ENCODE measurements around the gene MEGF11. TPM values are rescaled to one million over a fixed set of nuclear protein-coding genes. Genes with fewer than 3 reads are reported as not detected.

The MEGF11 gene
- total RNA-seq, 1 experiment from 2014 or later: 2.3 TPM

- Histone ChIP-seq H3K4me3 (replicated peaks in 1 of 2; ENCODE audit: low read depth in 1 of 2, low read length in 2 of 2) (peak overlapping the region; percentile 65 to 78), H3K27me3 (ENCODE audit: insufficient read depth, low read length) (peaks cover 3% of the 10 kb centered on the region; the same call in 1 of the 2 replicates), H4K20me1 (ENCODE audit: insufficient read depth) (no peaks in the 10 kb centered on the region), H3K79me2 (ENCODE audit: insufficient read depth, low read length) (no peaks in the 10 kb centered on the region), H3K36me3 (ENCODE audit: control insufficient read depth in 1 of 2, insufficient read depth in 2 of 2, low read length in 2 of 2) (no peaks in the 10 kb centered on the region), H3K9ac (ENCODE audit: low read length) (peak overlapping the region; percentile 58), H3K4me2 (ENCODE audit: low read length) (peak overlapping the region; percentile 100), H3K4me1 (ENCODE audit: control insufficient read depth in 1 of 2, insufficient read depth in 2 of 2, low read length in 2 of 2) (peaks cover 0 to 20% of the 10 kb centered on the region in 2 experiments; a peak in 2 of 4 replicates), H3K9me3 (ENCODE audit: control insufficient read depth in 1 of 2, insufficient read depth in 1 of 2, low read depth in 1 of 2, low read length in 2 of 2) (no peaks in the 10 kb centered on the region), H3K27ac (ENCODE audit: low read depth, low read length) (no peak overlapping the region; the same call in 1 of the 2 replicates), H2AFZ (ENCODE audit: low read depth, low read length, poor library complexity, severe bottlenecking) (peak overlapping the region; percentile 95), H3K9me2 (ENCODE audit: insufficient read depth) (no peaks in the 10 kb centered on the region)
- POLR2A ChIA-PET: no interaction called here
- CTCF ChIA-PET: no interaction called here
- ATAC-seq (peak; percentile 69), DNase-seq (ENCODE audit: low read depth, low spot score) (peak; percentile 12)
- RAD21 ChIA-PET (ENCODE audit: low non-redundant PET in 1 of 2, low total read pairs in 2 of 2, uncharacterized antibody in 2 of 2, unreplicated experiment in 2 of 2): no interaction called here
- BruUV-seq (replicated peaks): no TSS peak
- intact Hi-C loops (cut with micrococcal nuclease): loop anchor here (2.0 to 5.0 kb wide), 2 partner anchors 34 to 246 kb away; no protein-coding TSS in a partner anchor
- no peak for TF ChIP-seq SRF (IDR thresholded peaks at IDR 0.05; ENCODE audit: low read depth)
- TF ChIP-seq ATF3 (IDR thresholded peaks at IDR 0.05): no peak
- TF ChIP-seq EZH2phosphoT487 (IDR thresholded peaks at IDR 0.05; ENCODE audit: borderline replicate concordance): no peak
- 0 out of 2 replicates have a peak, but pooled peaks have one; percentile 39 for TF ChIP-seq EGR1 (IDR thresholded peaks at IDR 0.05; ENCODE audit: low read depth)
- TF ChIP-seq TCF7L2 (IDR thresholded peaks at IDR 0.05; ENCODE audit: borderline replicate concordance, extremely low read depth, insufficient read depth, insufficient read length): no peak
- no peak for TF ChIP-seq SIN3A (IDR thresholded peaks at IDR 0.05; ENCODE audit: low read depth)
- no peak for TF ChIP-seq POLR2A (IDR thresholded peaks at IDR 0.05; ENCODE audit: borderline replicate concordance, extremely low read depth, insufficient read depth, insufficient read length)
- 0 out of 2 replicates have a peak, but pooled peaks have one; percentile 5 for TF ChIP-seq MAX (IDR thresholded peaks at IDR 0.05)
- peak in 1 of 3 experiments; percentile 22; a peak in 1 of 6 replicates for TF ChIP-seq CTCF (IDR thresholded peaks at IDR 0.05 in 2 of 3, conservative IDR thresholded peaks at IDR 0.05 in 1 of 3; ENCODE audit: borderline replicate concordance in 1 of 3, insufficient read depth in 1 of 3, low read depth in 2 of 3, low read length in 2 of 3)
Observed at GRCh38 chr15:66252685-66253417, 699 bp downstream of the MEGF11 start.
